PC-9 (cell line): ENCODE data around the gene PRKG1. TPM values are rescaled to one million over a fixed set of nuclear protein-coding genes. Genes with fewer than 3 reads are reported as not detected.

ENCODE experiments used
- BruUV-seq: library from RNA; stranded (reverse); fragments of 400-500 nt; replicated peaks from 2 replicates; lab custom pipeline; 2021; lab: Mats Ljungman, UMichigan
- CTCF ChIA-PET: fragments of 300-600 bp; sonication (Branson Sonifier 250); formaldehyde crosslinking; loops from one replicate; lab custom pipeline; 2022; ENCODE audit warnings: antibody characterized with exemption; lab: Charles Lee
- POLR2A ChIA-PET: fragments of 300-600 bp; sonication (Branson Sonifier 250); formaldehyde crosslinking; loops from one replicate; lab custom pipeline; 2022; ENCODE audit warnings: antibody characterized with exemption; ENCODE audit not compliant: unreplicated experiment; lab: Charles Lee
- DNase-seq, 2 experiments: peaks; one replicate each; pipeline versions ENCODE4 v3.0.0 to v3.0.0-alpha.2; 2015 to 2022; ENCODE audit warnings: mixed read lengths in 1 of 2
- H2AFZ ChIP-seq: fragments of 200-600 bp; sonication (generic); 2 replicates; pipeline ENCODE4 v1.8.1; 2017; ENCODE audit warnings: antibody characterized with exemption
- H3F3A ChIP-seq: fragments of 200-600 bp; sonication (generic); 2 replicates; pipeline ENCODE4 v1.8.1; 2017; ENCODE audit warnings: antibody characterized with exemption, mild to moderate bottlenecking, low read depth; ENCODE audit not compliant: insufficient read depth
- H3K27ac ChIP-seq: fragments of 200-600 bp; sonication (generic); 2 replicates; pipeline ENCODE4 v1.6.1; 2016; ENCODE audit warnings: mixed run types
- H3K27me3 ChIP-seq: fragments of 200-600 bp; sonication (generic); 2 replicates; pipeline ENCODE4 v1.6.1; 2016; ENCODE audit warnings: low read depth, mixed run types; ENCODE audit not compliant: insufficient read depth
- H3K36me3 ChIP-seq: fragments of 200-600 bp; sonication (generic); 2 replicates; pipeline ENCODE4 v1.6.1; 2016; ENCODE audit warnings: low read depth, mixed run types
- H3K4me1 ChIP-seq: fragments of 200-600 bp; sonication (generic); replicated peaks from 2 replicates; pipeline ENCODE4 v1.6.1; 2016; ENCODE audit warnings: mixed run types; ENCODE audit not compliant: insufficient read depth
- H3K4me2 ChIP-seq: fragments of 200-600 bp; sonication (generic); 2 replicates; pipeline ENCODE4 v1.6.1; 2017; ENCODE audit warnings: mixed run types
- H3K4me3 ChIP-seq: fragments of 200-600 bp; sonication (generic); 2 replicates; pipeline ENCODE4 v1.6.1; 2016; ENCODE audit warnings: mixed run types
- H3K79me2 ChIP-seq: fragments of 200-600 bp; sonication (generic); 2 replicates; pipeline ENCODE4 v1.6.1; 2017; ENCODE audit warnings: low read depth, mixed run types
- H3K9me2 ChIP-seq: fragments of 200-600 bp; sonication (generic); 2 replicates; pipeline ENCODE4 v1.8.1; 2017; ENCODE audit warnings: mild to moderate bottlenecking; ENCODE audit not compliant: insufficient read depth
- H3K9me3 ChIP-seq: fragments of 200-600 bp; sonication (generic); 2 replicates; pipeline ENCODE4 v1.8.1; 2016; ENCODE audit warnings: low read depth; ENCODE audit not compliant: insufficient read depth
- H4K20me1 ChIP-seq: fragments of 200-600 bp; sonication (generic); 2 replicates; pipeline ENCODE4 v1.8.1; 2017; ENCODE audit not compliant: insufficient read depth
- EZH2 ChIP-seq: fragments of 200-600 bp; sonication (generic); IDR thresholded peaks from 2 replicates; pipeline ENCODE4 v1.8.0; 2017; ENCODE audit warnings: antibody characterized with exemption, low read depth
- intact Hi-C: fragments of 100-400 bp; cut with micrococcal nuclease; formaldehyde crosslinking; loops from one replicate; pipeline ENCODE4 v1.10.0; 2022; ENCODE audit not compliant: unreplicated experiment
- total RNA-seq: library from RNA; stranded (reverse); gene quantifications from 2 replicates; pipeline ENCODE4 v1.2.3, GENCODE V29; 2021
- TF ChIP-seq, protein P1 (sequence below): fragments of 200-600 bp; sonication (generic); conservative IDR thresholded peaks from 2 replicates; pipeline ENCODE4 v1.6.1; 2017; ENCODE audit warnings: mixed run types, antibody characterized with exemption, mild to moderate bottlenecking, moderate library complexity

Gene PRKG1
- total RNA-seq, 1 experiment from 2014 or later, result 0.70 TPM

DNA sequence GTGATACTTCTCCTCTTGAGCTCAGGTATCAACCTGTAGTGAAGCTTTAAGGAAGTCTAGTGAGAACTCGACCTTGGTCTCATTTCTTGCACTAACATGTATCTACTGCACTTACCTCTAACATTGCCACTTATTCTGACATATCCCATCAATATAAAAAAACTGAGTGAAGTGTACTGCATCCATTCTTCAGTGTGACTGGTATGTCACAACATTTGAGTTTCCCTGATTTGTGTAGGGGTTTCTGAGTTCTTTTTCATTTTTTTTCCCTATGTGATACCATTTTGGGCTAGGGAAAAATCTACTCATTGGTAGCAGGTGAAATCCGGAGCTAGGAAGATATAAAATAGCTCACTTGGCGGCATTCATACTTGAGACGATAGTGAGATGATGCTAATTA lies 274.3 kb downstream of the PRKG1 start:
- H4K20me1 ChIP-seq, result no peaks in the 10 kb centered on the region; the same call in 1 of the 2 replicates
- H3F3A ChIP-seq, result no peaks in the 10 kb centered on the region
- ChIA-PET POLR2A (no interaction called here), CTCF (no interaction called here)
- no peaks in the 10 kb centered on the region for H3K79me2 ChIP-seq
- no peak for DNase-seq
- H3K36me3 ChIP-seq, result no peaks in the 10 kb centered on the region
- no TSS peak for BruUV-seq
- H3K27me3 ChIP-seq, result no peaks in the 10 kb centered on the region
- H3K27ac ChIP-seq, result no peak overlapping the region
- no peak overlapping the region for H3K4me3 ChIP-seq
- intact Hi-C loops, result no loop called here
- no peaks in the 10 kb centered on the region for H3K9me2 ChIP-seq
- no peak overlapping the region for H3K4me2 ChIP-seq
- TF ChIP-seq EZH2, result no peak
- TF ChIP-seq, protein P1, sequence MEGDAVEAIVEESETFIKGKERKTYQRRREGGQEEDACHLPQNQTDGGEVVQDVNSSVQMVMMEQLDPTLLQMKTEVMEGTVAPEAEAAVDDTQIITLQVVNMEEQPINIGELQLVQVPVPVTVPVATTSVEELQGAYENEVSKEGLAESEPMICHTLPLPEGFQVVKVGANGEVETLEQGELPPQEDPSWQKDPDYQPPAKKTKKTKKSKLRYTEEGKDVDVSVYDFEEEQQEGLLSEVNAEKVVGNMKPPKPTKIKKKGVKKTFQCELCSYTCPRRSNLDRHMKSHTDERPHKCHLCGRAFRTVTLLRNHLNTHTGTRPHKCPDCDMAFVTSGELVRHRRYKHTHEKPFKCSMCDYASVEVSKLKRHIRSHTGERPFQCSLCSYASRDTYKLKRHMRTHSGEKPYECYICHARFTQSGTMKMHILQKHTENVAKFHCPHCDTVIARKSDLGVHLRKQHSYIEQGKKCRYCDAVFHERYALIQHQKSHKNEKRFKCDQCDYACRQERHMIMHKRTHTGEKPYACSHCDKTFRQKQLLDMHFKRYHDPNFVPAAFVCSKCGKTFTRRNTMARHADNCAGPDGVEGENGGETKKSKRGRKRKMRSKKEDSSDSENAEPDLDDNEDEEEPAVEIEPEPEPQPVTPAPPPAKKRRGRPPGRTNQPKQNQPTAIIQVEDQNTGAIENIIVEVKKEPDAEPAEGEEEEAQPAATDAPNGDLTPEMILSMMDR, result no peak
- H3K4me1 ChIP-seq, result no peaks in the 10 kb centered on the region
- H2AFZ ChIP-seq, result no peak overlapping the region
- H3K9me3 ChIP-seq, result no peaks in the 10 kb centered on the region

DNA sequence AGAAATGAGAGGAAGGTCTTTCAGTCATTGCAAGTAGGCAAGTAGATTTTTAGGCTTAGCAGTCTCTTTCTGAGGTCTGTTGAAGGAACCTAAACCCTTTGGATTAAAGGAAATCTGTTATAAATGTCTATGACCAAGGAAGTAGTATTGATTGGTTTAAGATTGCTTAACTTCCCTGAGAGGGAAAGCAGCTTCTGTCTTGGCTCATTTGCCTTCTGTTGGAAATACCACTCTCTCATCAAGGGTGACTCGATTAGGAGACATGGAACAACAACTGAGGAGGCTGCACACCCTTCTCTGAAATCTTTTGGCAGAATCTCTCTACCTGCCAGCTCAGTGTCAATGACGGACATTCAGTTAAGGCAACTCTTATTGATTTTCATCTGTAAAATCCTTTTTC lies 282.9 kb downstream of the PRKG1 start:
- TF ChIP-seq, protein P1, result no peak
- no peak for TF ChIP-seq EZH2
- no peak overlapping the region for H3K27ac ChIP-seq
- intact Hi-C loops, result no loop called here
- no peaks in the 10 kb centered on the region for H3K9me3 ChIP-seq
- no peaks in the 10 kb centered on the region for H3K9me2 ChIP-seq
- ChIA-PET CTCF (no interaction called here), POLR2A (no interaction called here)
- no peaks in the 10 kb centered on the region for H4K20me1 ChIP-seq
- no peaks in the 10 kb centered on the region for H3F3A ChIP-seq
- H3K79me2 ChIP-seq, result no peaks in the 10 kb centered on the region
- no TSS peak for BruUV-seq
- H3K4me3 ChIP-seq, result no peak overlapping the region
- no peak for DNase-seq
- H3K4me2 ChIP-seq, result no peak overlapping the region
- no peaks in the 10 kb centered on the region for H3K27me3 ChIP-seq
- H3K36me3 ChIP-seq, result no peaks in the 10 kb centered on the region
- no peak overlapping the region for H2AFZ ChIP-seq
- H3K4me1 ChIP-seq, result no peaks in the 10 kb centered on the region

DNA sequence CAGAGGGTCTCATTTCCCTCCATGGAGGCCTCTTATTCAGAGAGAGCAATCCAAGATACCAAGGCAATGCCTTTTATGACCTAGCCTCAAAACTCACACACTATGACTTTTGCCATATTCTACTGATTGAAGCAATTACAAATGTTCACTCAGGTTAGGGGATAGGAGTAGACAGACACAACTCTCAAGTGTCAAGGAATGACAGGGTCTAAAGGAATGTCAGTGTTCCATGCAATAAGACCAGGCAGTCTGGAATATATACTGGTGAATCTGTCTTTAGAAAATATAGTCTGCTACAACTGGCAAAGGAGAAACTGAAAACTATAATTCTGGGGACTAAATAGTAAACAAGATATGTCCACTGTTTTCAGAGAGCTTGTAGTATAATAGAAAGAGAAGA lies 283.9 kb downstream of the PRKG1 start:
- no peaks in the 10 kb centered on the region for H3K27me3 ChIP-seq
- no peaks in the 10 kb centered on the region for H3K9me2 ChIP-seq
- no peaks in the 10 kb centered on the region for H3K36me3 ChIP-seq
- H3K27ac ChIP-seq, result no peak overlapping the region
- H3K79me2 ChIP-seq, result no peaks in the 10 kb centered on the region
- POLR2A ChIA-PET, result no interaction called here
- no peak overlapping the region for H3K4me2 ChIP-seq
- no peak overlapping the region for H2AFZ ChIP-seq
- CTCF ChIA-PET, result no interaction called here
- TF ChIP-seq, protein P1, result no peak
- no peak for TF ChIP-seq EZH2
- no peaks in the 10 kb centered on the region for H3K9me3 ChIP-seq
- no peaks in the 10 kb centered on the region for H4K20me1 ChIP-seq
- no peak for DNase-seq
- no peaks in the 10 kb centered on the region for H3F3A ChIP-seq
- no peak overlapping the region for H3K4me3 ChIP-seq
- intact Hi-C loops, result no loop called here
- H3K4me1 ChIP-seq, result no peaks in the 10 kb centered on the region
- no TSS peak for BruUV-seq
